HepG2 (cell line): ENCODE data around the gene EPB41L4A. TPM values are rescaled to one million over a fixed set of nuclear protein-coding genes. Genes with fewer than 3 reads are reported as not detected.

Experiments
- ATAC-seq: fragments of 200-7000 bp; cut with Tn5 transposase; 3 replicates; pipeline ENCODE4 v1.9.1; 2020; ENCODE audit warnings: mild to moderate bottlenecking, moderate library complexity
- BruUV-seq: library from RNA; stranded (reverse); fragments of 400-500 nt; replicated peaks from 2 replicates; lab custom pipeline; 2021; lab: Mats Ljungman, UMichigan
- CTCF ChIA-PET: fragments of 300-600 bp; formaldehyde crosslinking; extraction: SDS; loops from one replicate; lab custom pipeline; 2021; ENCODE audit warnings: low total read pairs, inconsistent platforms, low intra/inter-chr PET ratio; lab: Yijun Ruan, JAX
- POLR2A ChIA-PET: fragments of 350-600 bp; sonication (Branson Sonifier 250); formaldehyde crosslinking; loops from one replicate; lab custom pipeline; 2020; ENCODE audit warnings: antibody characterized with exemption, inconsistent platforms; lab: Yijun Ruan, JAX
- DNase-seq: peaks from one replicate; pipeline ENCODE4 v3.0.0-alpha.2; 2015; ENCODE audit warnings: low spot score
- FAIRE-seq: peaks from 3 replicates; lab custom pipeline; 2011; peaks lifted over from hg19 to GRCh38; lab: Jason Lieb, UNC
- H2AFZ ChIP-seq: one replicate; pipeline ENCODE4 v1.6.1; 2011; ENCODE audit warnings: low read length, inconsistent platforms
- H3K27ac ChIP-seq: fragments of 300-600 bp; 3 replicates; pipeline ENCODE4 v1.8.0; 2011; ENCODE audit warnings: mixed run types, mild to moderate bottlenecking, mixed read lengths, low read length, inconsistent platforms; ENCODE audit not compliant: insufficient read depth; ENCODE audit errors: extremely low read length
- H3K27me3 ChIP-seq, 2 experiments: fragments of 200-600 bp in 1 of 2; 2 replicates in 1 of 2; 3 replicates in 1 of 2; pipeline versions ENCODE4 v1.6.0 to v1.8.0; 2011; ENCODE audit warnings: low read length in 2 of 2, mild to moderate bottlenecking in 2 of 2, moderate library complexity in 2 of 2, inconsistent platforms in 1 of 2; ENCODE audit not compliant: insufficient read depth in 2 of 2, control insufficient read depth in 1 of 2
- H3K36me3 ChIP-seq, 2 experiments: fragments of 200-600 bp in 1 of 2; replicated peaks in 1 of 2; 2 replicates in 1 of 2; 3 replicates in 1 of 2; pipeline versions ENCODE4 v1.5.1 to v1.8.0; 2011; ENCODE audit warnings: low read length in 2 of 2, inconsistent platforms in 1 of 2; ENCODE audit not compliant: insufficient read depth in 2 of 2, control insufficient read depth in 1 of 2
- H3K4me1 ChIP-seq: 2 replicates; pipeline ENCODE4 v1.5.1; 2012; ENCODE audit warnings: low read length, inconsistent platforms; ENCODE audit not compliant: insufficient read depth
- H3K4me2 ChIP-seq: 2 replicates; pipeline ENCODE4 v1.6.0; 2011; ENCODE audit warnings: low read depth, low read length, inconsistent platforms
- H3K4me3 ChIP-seq, 3 experiments: fragments of 200-600 bp in 1 of 3; sonication (generic), shearing (Covaris generic) in 1 of 3; replicated peaks in 1 of 3; 2 replicates each; pipeline ENCODE4 v1.5.1; 2011 to 2016; ENCODE audit warnings: low read length in 3 of 3, inconsistent platforms in 2 of 3, low read depth in 2 of 3, mild to moderate bottlenecking in 2 of 3, control low read depth in 1 of 3, mixed read lengths in 1 of 3; ENCODE audit not compliant: insufficient read depth in 1 of 3
- H3K79me2 ChIP-seq: one replicate; pipeline ENCODE4 v1.6.1; 2011; ENCODE audit warnings: low read length, inconsistent platforms; ENCODE audit not compliant: insufficient read depth
- H3K9ac ChIP-seq: 2 replicates; pipeline ENCODE4 v1.6.0; 2011; ENCODE audit warnings: mild to moderate bottlenecking, low read depth, low read length, inconsistent platforms; ENCODE audit not compliant: insufficient read depth
- H3K9me3 ChIP-seq: 2 replicates; pipeline ENCODE4 v1.5.1; 2012; ENCODE audit warnings: mild to moderate bottlenecking, low read length
- H4K20me1 ChIP-seq: 2 replicates; pipeline ENCODE4 v1.6.0; 2011; ENCODE audit warnings: inconsistent platforms, mild to moderate bottlenecking, low read length, moderate library complexity; ENCODE audit not compliant: insufficient read depth
- BCL6 ChIP-seq: IDR thresholded peaks from 2 replicates; pipeline ENCODE4 v1.6.1; 2016; ENCODE audit warnings: missing genetic modification reagents, missing compliant biosample characterization
- GABPA ChIP-seq, 2 experiments: IDR thresholded peaks; 2 replicates each; pipeline ENCODE4 v1.6.1; 2011 to 2016; ENCODE audit warnings: low read depth in 2 of 2, low read length in 1 of 2, missing biosample characterization in 1 of 2, missing genetic modification characterization in 1 of 2
- HOXA5 ChIP-seq: sonication (generic); formaldehyde crosslinking; IDR thresholded peaks from 2 replicates; pipeline ENCODE4 v1.4.0; 2020; ENCODE audit warnings: missing genetic modification reagents
- HOXD1 ChIP-seq: sonication (generic); formaldehyde crosslinking; IDR thresholded peaks from 2 replicates; pipeline ENCODE4 v1.5.0; 2020; ENCODE audit warnings: missing genetic modification reagents
- MYNN ChIP-seq: sonication (generic); formaldehyde crosslinking; IDR thresholded peaks from 2 replicates; pipeline ENCODE4 v1.4.0; 2020; ENCODE audit warnings: mild to moderate bottlenecking, low read depth, missing genetic modification reagents
- NR3C1 ChIP-seq: sonication (generic); formaldehyde crosslinking; IDR thresholded peaks from 2 replicates; pipeline ENCODE4 v1.4.0; 2020; ENCODE audit warnings: missing genetic modification reagents
- RELA ChIP-seq: sonication (generic); formaldehyde crosslinking; IDR thresholded peaks from 2 replicates; pipeline ENCODE4 v1.4.0; 2020; ENCODE audit warnings: missing genetic modification reagents
- SIN3B ChIP-seq: fragments of 150-350 bp; IDR thresholded peaks from 2 replicates; pipeline ENCODE4 v1.6.1; 2014; ENCODE audit warnings: low read length
- SNAPC2 ChIP-seq: sonication (generic); formaldehyde crosslinking; IDR thresholded peaks from 2 replicates; pipeline ENCODE4 v1.8.1; 2022; ENCODE audit warnings: mild to moderate bottlenecking, missing genetic modification reagents
- TEAD2 ChIP-seq: sonication (generic); formaldehyde crosslinking; IDR thresholded peaks from 2 replicates; pipeline ENCODE4 v1.9.0; 2021; ENCODE audit warnings: missing genetic modification reagents
- ZBTB4 ChIP-seq: sonication (generic); formaldehyde crosslinking; IDR thresholded peaks from 2 replicates; pipeline ENCODE4 v1.4.0; 2020; ENCODE audit warnings: missing genetic modification reagents, mild to moderate bottlenecking, borderline replicate concordance
- ZNF781 ChIP-seq: sonication (generic); formaldehyde crosslinking; IDR thresholded peaks from 2 replicates; pipeline ENCODE4 v1.5.1; 2020; ENCODE audit warnings: borderline replicate concordance, mild to moderate bottlenecking, missing genetic modification reagents; ENCODE audit errors: not compliant biosample characterization
- WGBS: methylation state at CpG from one replicate; pipeline ENCODE4 v1.1.6; 2017; ENCODE audit warnings: low lambda C conversion rate; 5-methylcytosine and 5-hydroxymethylcytosine counted together
- in situ Hi-C: cut with HindIII; loops from 2 replicates; pipeline ENCODE4 v1.10.0; 2017; ENCODE audit warnings: low pct_unique_long_range_greater_than_20kb; ENCODE audit not compliant: extremely low pct_ligation_motif_present
- intact Hi-C: fragments of 100-400 bp; cut with micrococcal nuclease; formaldehyde crosslinking; loops from one replicate; pipeline ENCODE4 v1.10.0; 2022; ENCODE audit not compliant: unreplicated experiment
- polyA plus RNA-seq, 8 experiments: library from polyadenylated mRNA; depleted of rRNA in 3 of 8; stranded (reverse) in 7 of 8; unstranded in 1 of 8; fragments of >200 nt; fragmentation: Illumina TruSeq in 4 of 8; extraction: Trizol in 4 of 8; gene quantifications; 2 replicates each; pipeline versions ENCODE4 v1.2.1 to v1.2.3, GENCODE V29; 2011 to 2016; ENCODE audit warnings: low read depth in 4 of 8, missing spikeins in 1 of 8, mixed read lengths in 1 of 8; ENCODE audit not compliant: insufficient read depth in 1 of 8
- total RNA-seq, 5 experiments: library from RNA; depleted of rRNA; stranded (reverse); fragments of >200 nt; fragmentation: Illumina TruSeq; extraction: Trizol; gene quantifications; 2 replicates each; pipeline ENCODE4 v1.2.3, GENCODE V29; 2016; ENCODE audit warnings: low read depth in 1 of 5
- TF ChIP-seq, protein P1 (sequence below): sonication (generic); formaldehyde crosslinking; IDR thresholded peaks from 2 replicates; pipeline ENCODE4 v1.4.0; 2020; ENCODE audit warnings: missing genetic modification reagents
- TF ChIP-seq, protein P2 (sequence below): sonication (generic); formaldehyde crosslinking; IDR thresholded peaks from 2 replicates; pipeline ENCODE4 v1.4.0; 2020; ENCODE audit warnings: missing genetic modification reagents, mild to moderate bottlenecking, borderline replicate concordance
- TF ChIP-seq, protein P3 (sequence below), 2 experiments: sonication (generic) in 1 of 2; formaldehyde crosslinking in 1 of 2; IDR thresholded peaks; 2 replicates each; pipeline versions ENCODE4 v1.5.1 to v1.6.1; 2011 to 2020; ENCODE audit warnings: borderline replicate concordance in 1 of 2, low read depth in 1 of 2, low read length in 1 of 2, mild to moderate bottlenecking in 1 of 2, missing genetic modification reagents in 1 of 2, moderate library complexity in 1 of 2

EPB41L4A gene
- total and polyA plus RNA-seq, 2 of the 13 experiments (the other 11 are each of a cell fraction or from before 2014, with no cell fraction given), result 0.07 TPM; not detected in 1

GRCh38 chr5:112202694-112203093 is 216.4 kb downstream of the EPB41L4A start:
- no TSS peak for BruUV-seq
- no peak for DNase-seq
- intact Hi-C loops, result no loop called here
- Histone ChIP-seq H3K27me3 (peaks cover 2 to 7% of the 10 kb centered on the region in 2 experiments; a peak in 2 of 5 replicates), H3K36me3 (no peaks in the 10 kb centered on the region), H3K9ac (no peak overlapping the region), H3K9me3 (no peaks in the 10 kb centered on the region), H3K27ac (no peak overlapping the region), H4K20me1 (no peaks in the 10 kb centered on the region), H3K4me3 (no peak overlapping the region), H3K79me2 (no peaks in the 10 kb centered on the region), H3K4me2 (no peak overlapping the region), H3K4me1 (no peaks in the 10 kb centered on the region), H2AFZ (no peak overlapping the region)
- CTCF ChIA-PET, result no interaction called here
- POLR2A ChIA-PET, result no interaction called here
- ATAC-seq, result no peak
- 49% methylated on average over 2 of the region's 2 CpGs for WGBS
- in situ Hi-C loops, result no loop called here
- no peak for FAIRE-seq
- TF ChIP-seq, protein P1, sequence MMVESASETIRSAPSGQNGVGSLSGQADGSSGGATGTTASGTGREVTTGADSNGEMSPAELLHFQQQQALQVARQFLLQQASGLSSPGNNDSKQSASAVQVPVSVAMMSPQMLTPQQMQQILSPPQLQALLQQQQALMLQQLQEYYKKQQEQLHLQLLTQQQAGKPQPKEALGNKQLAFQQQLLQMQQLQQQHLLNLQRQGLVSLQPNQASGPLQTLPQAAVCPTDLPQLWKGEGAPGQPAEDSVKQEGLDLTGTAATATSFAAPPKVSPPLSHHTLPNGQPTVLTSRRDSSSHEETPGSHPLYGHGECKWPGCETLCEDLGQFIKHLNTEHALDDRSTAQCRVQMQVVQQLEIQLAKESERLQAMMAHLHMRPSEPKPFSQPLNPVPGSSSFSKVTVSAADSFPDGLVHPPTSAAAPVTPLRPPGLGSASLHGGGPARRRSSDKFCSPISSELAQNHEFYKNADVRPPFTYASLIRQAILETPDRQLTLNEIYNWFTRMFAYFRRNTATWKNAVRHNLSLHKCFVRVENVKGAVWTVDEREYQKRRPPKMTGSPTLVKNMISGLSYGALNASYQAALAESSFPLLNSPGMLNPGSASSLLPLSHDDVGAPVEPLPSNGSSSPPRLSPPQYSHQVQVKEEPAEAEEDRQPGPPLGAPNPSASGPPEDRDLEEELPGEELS, result no peak
- no peak for TF ChIP-seq HOXA5
- no peak for TF ChIP-seq NR3C1 (CRISPR knock-in tag)
- TF ChIP-seq ZBTB4 (CRISPR knock-in tag), result no peak
- TF ChIP-seq BCL6 (CRISPR knock-in tag), result no peak
- no peak for TF ChIP-seq ZNF781 (CRISPR knock-in tag)
- TF ChIP-seq SIN3B, result no peak
- TF ChIP-seq SNAPC2 (CRISPR knock-in tag), result no peak
- no peak for TF ChIP-seq GABPA (IDR thresholded peaks at IDR 0.05; ENCODE audit: low read depth, low read length)
- TF ChIP-seq GABPA (CRISPR knock-in tag; IDR thresholded peaks at IDR 0.05; ENCODE audit: low read depth), result no peak
- TF ChIP-seq HOXD1 (CRISPR knock-in tag), result no peak
- no peak for TF ChIP-seq RELA (CRISPR knock-in tag)
- TF ChIP-seq, protein P2, sequence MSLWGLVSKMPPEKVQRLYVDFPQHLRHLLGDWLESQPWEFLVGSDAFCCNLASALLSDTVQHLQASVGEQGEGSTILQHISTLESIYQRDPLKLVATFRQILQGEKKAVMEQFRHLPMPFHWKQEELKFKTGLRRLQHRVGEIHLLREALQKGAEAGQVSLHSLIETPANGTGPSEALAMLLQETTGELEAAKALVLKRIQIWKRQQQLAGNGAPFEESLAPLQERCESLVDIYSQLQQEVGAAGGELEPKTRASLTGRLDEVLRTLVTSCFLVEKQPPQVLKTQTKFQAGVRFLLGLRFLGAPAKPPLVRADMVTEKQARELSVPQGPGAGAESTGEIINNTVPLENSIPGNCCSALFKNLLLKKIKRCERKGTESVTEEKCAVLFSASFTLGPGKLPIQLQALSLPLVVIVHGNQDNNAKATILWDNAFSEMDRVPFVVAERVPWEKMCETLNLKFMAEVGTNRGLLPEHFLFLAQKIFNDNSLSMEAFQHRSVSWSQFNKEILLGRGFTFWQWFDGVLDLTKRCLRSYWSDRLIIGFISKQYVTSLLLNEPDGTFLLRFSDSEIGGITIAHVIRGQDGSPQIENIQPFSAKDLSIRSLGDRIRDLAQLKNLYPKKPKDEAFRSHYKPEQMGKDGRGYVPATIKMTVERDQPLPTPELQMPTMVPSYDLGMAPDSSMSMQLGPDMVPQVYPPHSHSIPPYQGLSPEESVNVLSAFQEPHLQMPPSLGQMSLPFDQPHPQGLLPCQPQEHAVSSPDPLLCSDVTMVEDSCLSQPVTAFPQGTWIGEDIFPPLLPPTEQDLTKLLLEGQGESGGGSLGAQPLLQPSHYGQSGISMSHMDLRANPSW (CRISPR knock-in tag), result no peak
- TF ChIP-seq MYNN (CRISPR knock-in tag), result no peak
- TF ChIP-seq, protein P3, sequence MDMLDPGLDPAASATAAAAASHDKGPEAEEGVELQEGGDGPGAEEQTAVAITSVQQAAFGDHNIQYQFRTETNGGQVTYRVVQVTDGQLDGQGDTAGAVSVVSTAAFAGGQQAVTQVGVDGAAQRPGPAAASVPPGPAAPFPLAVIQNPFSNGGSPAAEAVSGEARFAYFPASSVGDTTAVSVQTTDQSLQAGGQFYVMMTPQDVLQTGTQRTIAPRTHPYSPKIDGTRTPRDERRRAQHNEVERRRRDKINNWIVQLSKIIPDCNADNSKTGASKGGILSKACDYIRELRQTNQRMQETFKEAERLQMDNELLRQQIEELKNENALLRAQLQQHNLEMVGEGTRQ (IDR thresholded peaks at IDR 0.05; ENCODE audit: low read depth, low read length), result no peak
- TF ChIP-seq, protein P3 (CRISPR knock-in tag; IDR thresholded peaks at IDR 0.05; ENCODE audit: borderline replicate concordance), result no peak
- no peak for TF ChIP-seq TEAD2
